Measurements from ENCODE around the gene FTSJ3.
"Not testable (repeated sequence)": the region's sequence is repeated elsewhere in the genome, so short reads cannot be mapped to it uniquely, and the experiment has no call there.

The FTSJ3 gene, protein sequence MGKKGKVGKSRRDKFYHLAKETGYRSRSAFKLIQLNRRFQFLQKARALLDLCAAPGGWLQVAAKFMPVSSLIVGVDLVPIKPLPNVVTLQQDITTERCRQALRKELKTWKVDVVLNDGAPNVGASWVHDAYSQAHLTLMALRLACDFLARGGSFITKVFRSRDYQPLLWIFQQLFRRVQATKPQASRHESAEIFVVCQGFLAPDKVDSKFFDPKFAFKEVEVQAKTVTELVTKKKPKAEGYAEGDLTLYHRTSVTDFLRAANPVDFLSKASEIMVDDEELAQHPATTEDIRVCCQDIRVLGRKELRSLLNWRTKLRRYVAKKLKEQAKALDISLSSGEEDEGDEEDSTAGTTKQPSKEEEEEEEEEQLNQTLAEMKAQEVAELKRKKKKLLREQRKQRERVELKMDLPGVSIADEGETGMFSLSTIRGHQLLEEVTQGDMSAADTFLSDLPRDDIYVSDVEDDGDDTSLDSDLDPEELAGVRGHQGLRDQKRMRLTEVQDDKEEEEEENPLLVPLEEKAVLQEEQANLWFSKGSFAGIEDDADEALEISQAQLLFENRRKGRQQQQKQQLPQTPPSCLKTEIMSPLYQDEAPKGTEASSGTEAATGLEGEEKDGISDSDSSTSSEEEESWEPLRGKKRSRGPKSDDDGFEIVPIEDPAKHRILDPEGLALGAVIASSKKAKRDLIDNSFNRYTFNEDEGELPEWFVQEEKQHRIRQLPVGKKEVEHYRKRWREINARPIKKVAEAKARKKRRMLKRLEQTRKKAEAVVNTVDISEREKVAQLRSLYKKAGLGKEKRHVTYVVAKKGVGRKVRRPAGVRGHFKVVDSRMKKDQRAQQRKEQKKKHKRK

GRCh38 chr17:63827002-63827800 is at the start of gene FTSJ3, which contains the start of gene PSMC5:
Gene FTSJ3 (minus strand): TSS chr17:63827663. CDS start chr17:63826902, 761 bp downstream.
Gene PSMC5 (plus strand): TSS chr17:63827431. CDS start chr17:63827491, 60 bp downstream.
- no peak for TF ChIP-seq ZFX (IDR thresholded peaks at IDR 0.05)
- TF ChIP-seq, protein P1, sequence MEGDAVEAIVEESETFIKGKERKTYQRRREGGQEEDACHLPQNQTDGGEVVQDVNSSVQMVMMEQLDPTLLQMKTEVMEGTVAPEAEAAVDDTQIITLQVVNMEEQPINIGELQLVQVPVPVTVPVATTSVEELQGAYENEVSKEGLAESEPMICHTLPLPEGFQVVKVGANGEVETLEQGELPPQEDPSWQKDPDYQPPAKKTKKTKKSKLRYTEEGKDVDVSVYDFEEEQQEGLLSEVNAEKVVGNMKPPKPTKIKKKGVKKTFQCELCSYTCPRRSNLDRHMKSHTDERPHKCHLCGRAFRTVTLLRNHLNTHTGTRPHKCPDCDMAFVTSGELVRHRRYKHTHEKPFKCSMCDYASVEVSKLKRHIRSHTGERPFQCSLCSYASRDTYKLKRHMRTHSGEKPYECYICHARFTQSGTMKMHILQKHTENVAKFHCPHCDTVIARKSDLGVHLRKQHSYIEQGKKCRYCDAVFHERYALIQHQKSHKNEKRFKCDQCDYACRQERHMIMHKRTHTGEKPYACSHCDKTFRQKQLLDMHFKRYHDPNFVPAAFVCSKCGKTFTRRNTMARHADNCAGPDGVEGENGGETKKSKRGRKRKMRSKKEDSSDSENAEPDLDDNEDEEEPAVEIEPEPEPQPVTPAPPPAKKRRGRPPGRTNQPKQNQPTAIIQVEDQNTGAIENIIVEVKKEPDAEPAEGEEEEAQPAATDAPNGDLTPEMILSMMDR (conservative IDR thresholded peaks at IDR 0.05): peak; percentile 76
- peak within 1 kb of the TSS; percentile 98 for H3K27ac ChIP-seq

DNA sequence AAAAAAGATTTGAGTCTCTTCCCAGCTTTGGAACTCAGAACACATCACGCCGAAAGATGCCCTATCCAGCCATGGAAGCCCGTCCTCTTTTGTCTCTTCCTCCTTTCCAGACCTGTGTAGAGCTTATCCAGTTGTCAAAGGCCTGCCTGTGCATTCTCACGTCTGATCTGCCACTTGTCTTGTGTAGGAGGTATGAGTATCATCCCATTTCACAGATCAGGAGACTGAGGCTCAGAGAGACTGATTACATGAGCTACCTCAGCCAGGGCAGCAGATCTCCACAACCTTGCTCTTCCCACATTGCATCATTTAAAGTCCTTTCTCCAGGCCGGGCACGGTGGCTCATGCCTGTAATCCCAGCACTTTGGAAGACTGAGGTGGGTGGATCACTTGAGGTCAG is 47.2 kb upstream of the FTSJ3 start:
- H3K27ac ChIP-seq: not testable (repeated sequence)

GRCh38 chr17:63874061-63874626 is 46.7 kb upstream of the FTSJ3 start:
- H3K27ac ChIP-seq: not testable (repeated sequence)
- TF ChIP-seq, protein P1 (conservative IDR thresholded peaks at IDR 0.05): peak; percentile 23; the same call in 1 of the 2 replicates

DNA sequence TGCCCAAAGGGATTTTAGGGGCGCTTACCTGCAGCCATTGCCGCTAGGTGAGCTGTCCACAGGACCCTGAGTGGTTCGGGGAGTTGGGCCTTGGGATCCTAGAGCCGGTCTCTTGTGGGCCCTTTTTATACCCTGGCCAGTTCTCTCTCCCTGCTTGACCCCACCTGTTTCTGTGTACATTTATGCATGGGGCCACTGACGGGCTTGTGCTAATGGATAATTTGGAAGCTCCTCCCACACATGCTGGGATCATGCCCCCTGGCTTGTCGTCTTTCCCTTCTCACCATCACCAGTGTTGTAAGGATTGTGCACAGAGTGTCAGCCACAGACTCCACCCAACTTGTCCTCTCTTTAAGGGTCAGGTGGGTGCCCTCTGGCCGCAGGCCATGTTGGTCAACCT is 46.1 kb upstream of the FTSJ3 start, which contains the start of gene CSH2:
Gene CSH2 (minus strand): TSS at position 101 of the 400 bp plus-strand sequence. CDS start 63 bp downstream, at position 38.
- H3K27ac ChIP-seq: not testable (repeated sequence)

- not testable (repeated sequence) for H3K27ac ChIP-seq
Observed at GRCh38 chr17:63871646-63872365, 44.3 kb upstream of the FTSJ3 start.

GRCh38 chr17:63870292-63870665 is 42.8 kb upstream of the FTSJ3 start:
- H3K27ac ChIP-seq: not testable (repeated sequence)

DNA sequence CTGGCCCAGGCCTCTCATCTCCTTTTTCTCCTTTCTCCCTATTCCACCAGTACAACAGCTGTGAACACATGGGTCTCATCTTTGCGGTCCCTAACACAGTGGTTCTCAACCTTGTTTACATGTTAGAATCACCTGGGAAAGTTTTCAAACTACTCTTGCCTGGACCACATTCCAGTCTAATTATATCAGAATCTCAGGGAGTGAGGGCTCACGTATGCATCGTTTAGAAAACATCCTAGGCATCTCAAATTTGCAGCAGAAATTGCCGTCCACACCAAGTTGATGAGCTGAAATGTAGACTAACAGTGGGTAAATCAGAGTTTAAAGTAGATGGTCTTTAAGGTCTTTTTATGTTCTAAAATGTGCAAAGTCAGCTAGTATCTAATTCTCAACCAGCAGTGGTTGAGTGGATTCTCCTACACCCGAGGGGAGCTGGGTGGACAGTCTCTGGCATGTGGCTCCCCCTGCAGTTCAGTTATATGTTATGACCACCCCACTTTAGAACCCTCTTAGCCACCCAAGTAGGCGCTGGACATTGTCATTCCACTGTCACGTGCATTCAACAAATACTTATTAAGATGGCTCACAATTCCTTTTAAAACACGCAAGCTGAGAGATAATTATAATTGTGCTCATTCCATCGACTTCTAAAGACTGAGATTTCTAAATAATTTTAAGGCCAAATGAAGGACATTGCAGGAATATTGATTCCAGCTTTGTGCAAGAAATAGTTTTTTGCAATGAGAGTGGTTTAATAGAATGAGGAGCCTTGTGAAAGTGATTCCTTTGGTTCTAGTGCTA is 42.2 kb upstream of the FTSJ3 start:
- TF ChIP-seq, protein P1 (conservative IDR thresholded peaks at IDR 0.05): peak; percentile 17
- H3K27ac ChIP-seq: not testable (repeated sequence)

- TF ChIP-seq, protein P1 (conservative IDR thresholded peaks at IDR 0.05): peak; percentile 20; the same call in 1 of the 2 replicates
- H3K27ac ChIP-seq: not testable (repeated sequence)
Observed at GRCh38 chr17:63866625-63867024, 39.2 kb upstream of the FTSJ3 start.

Measured in C4-2B (cell line).